NB4 (cell line): ENCODE results near the gene ORM1.

Source experiments
- TF ChIP-seq, protein P1 (sequence below): IDR thresholded peaks from one replicate; pipeline ENCODE4 v1.5.1; 2012; ENCODE audit warnings: low read depth, low read length
- TF ChIP-seq, protein P2 (sequence below): IDR thresholded peaks from 2 replicates; pipeline ENCODE4 v1.6.1; 2011; ENCODE audit warnings: low read depth, low read length

GRCh38 chr9:114289571-114290481 lies 33.1 kb upstream of the ORM1 start:
- TF ChIP-seq, protein P1, sequence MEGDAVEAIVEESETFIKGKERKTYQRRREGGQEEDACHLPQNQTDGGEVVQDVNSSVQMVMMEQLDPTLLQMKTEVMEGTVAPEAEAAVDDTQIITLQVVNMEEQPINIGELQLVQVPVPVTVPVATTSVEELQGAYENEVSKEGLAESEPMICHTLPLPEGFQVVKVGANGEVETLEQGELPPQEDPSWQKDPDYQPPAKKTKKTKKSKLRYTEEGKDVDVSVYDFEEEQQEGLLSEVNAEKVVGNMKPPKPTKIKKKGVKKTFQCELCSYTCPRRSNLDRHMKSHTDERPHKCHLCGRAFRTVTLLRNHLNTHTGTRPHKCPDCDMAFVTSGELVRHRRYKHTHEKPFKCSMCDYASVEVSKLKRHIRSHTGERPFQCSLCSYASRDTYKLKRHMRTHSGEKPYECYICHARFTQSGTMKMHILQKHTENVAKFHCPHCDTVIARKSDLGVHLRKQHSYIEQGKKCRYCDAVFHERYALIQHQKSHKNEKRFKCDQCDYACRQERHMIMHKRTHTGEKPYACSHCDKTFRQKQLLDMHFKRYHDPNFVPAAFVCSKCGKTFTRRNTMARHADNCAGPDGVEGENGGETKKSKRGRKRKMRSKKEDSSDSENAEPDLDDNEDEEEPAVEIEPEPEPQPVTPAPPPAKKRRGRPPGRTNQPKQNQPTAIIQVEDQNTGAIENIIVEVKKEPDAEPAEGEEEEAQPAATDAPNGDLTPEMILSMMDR = no peak
- TF ChIP-seq, protein P2, sequence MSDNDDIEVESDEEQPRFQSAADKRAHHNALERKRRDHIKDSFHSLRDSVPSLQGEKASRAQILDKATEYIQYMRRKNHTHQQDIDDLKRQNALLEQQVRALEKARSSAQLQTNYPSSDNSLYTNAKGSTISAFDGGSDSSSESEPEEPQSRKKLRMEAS = no peak
